Neural progenitor cell (in vitro differentiated cells): ENCODE measurements around the gene FAHD1. TPM values are rescaled to one million over a fixed set of nuclear protein-coding genes. Genes with fewer than 3 reads are reported as not detected.

Experiments used
- DNase-seq: peaks from one replicate; pipeline ENCODE4 v3.0.0-alpha.2; 2016; ENCODE audit warnings: low spot score
- H2AFZ ChIP-seq: fragments of 200-600 bp; sonication (generic); replicated peaks from 2 replicates; pipeline ENCODE4 v1.6.1; 2016; ENCODE audit warnings: antibody characterized with exemption
- H3F3A ChIP-seq: fragments of 200-600 bp; sonication (generic); 2 replicates; pipeline ENCODE4 v1.6.1; 2016; ENCODE audit warnings: antibody characterized with exemption, low read depth
- H3K27ac ChIP-seq: fragments of 200-600 bp; sonication (generic); 2 replicates; pipeline ENCODE4 v1.5.1; 2016; ENCODE audit warnings: mild to moderate bottlenecking
- H3K27me3 ChIP-seq: fragments of 200-600 bp; sonication (generic); 2 replicates; pipeline ENCODE4 v1.6.1; 2016; ENCODE audit warnings: mild to moderate bottlenecking, moderate library complexity
- H3K36me3 ChIP-seq: fragments of 200-600 bp; sonication (generic); 2 replicates; pipeline ENCODE4 v1.5.1; 2016
- H3K4me1 ChIP-seq: fragments of 200-600 bp; sonication (generic); 2 replicates; pipeline ENCODE4 v1.6.1; 2016; ENCODE audit warnings: mixed run types
- H3K4me2 ChIP-seq: fragments of 200-600 bp; sonication (generic); 2 replicates; pipeline ENCODE4 v1.6.1; 2016
- H3K4me3 ChIP-seq: fragments of 200-600 bp; sonication (generic); 2 replicates; pipeline ENCODE4 v1.5.1; 2016
- H3K79me2 ChIP-seq: fragments of 200-600 bp; sonication (generic); 2 replicates; pipeline ENCODE4 v1.6.1; 2016; ENCODE audit warnings: low read depth
- H3K9ac ChIP-seq: fragments of 200-600 bp; sonication (generic); 2 replicates; pipeline ENCODE4 v1.6.1; 2016
- H3K9me3 ChIP-seq: fragments of 200-600 bp; sonication (generic); 2 replicates; pipeline ENCODE4 v1.5.1; 2016; ENCODE audit warnings: low read depth
- H4K20me1 ChIP-seq: fragments of 200-600 bp; sonication (generic); 2 replicates; pipeline ENCODE4 v1.6.1; 2016; ENCODE audit warnings: low read depth
- H3K27ac Mint-ChIP-seq: 3 replicates; pipeline ENCODE4 v1.8.0; 2021; ENCODE audit warnings: mixed read lengths
- H3K27me3 Mint-ChIP-seq: 2 replicates; pipeline ENCODE4 v1.8.0; 2022; ENCODE audit warnings: low read depth, mild to moderate bottlenecking, inconsistent platforms, moderate library complexity, mixed read lengths; ENCODE audit not compliant: insufficient read depth
- H3K36me3 Mint-ChIP-seq: 3 replicates; pipeline ENCODE4 v1.8.0; 2021; ENCODE audit warnings: mixed read lengths
- H3K4me1 Mint-ChIP-seq: 3 replicates; pipeline ENCODE4 v1.8.0; 2021; ENCODE audit warnings: mixed read lengths
- H3K4me3 Mint-ChIP-seq: 3 replicates; pipeline ENCODE4 v1.8.0; 2021; ENCODE audit warnings: mild to moderate bottlenecking, moderate library complexity, mixed read lengths
- H3K9me3 Mint-ChIP-seq: 3 replicates; pipeline ENCODE4 v1.8.0; 2020; ENCODE audit warnings: mixed read lengths
- CTCF ChIP-seq: fragments of 200-600 bp; sonication (generic); IDR thresholded peaks from 2 replicates; pipeline ENCODE4 v1.5.1; 2017; ENCODE audit warnings: antibody characterized with exemption, mild to moderate bottlenecking
- EZH2 ChIP-seq: fragments of 200-600 bp; sonication (generic); IDR thresholded peaks from 2 replicates; pipeline ENCODE4 v1.6.1; 2017; ENCODE audit warnings: antibody characterized with exemption, mild to moderate bottlenecking, moderate library complexity
- EZH2phosphoT487 ChIP-seq: fragments of 200-600 bp; sonication (generic); IDR thresholded peaks from 2 replicates; pipeline ENCODE4 v1.6.1; 2017; ENCODE audit warnings: antibody characterized with exemption
- total RNA-seq: library from RNA; depleted of rRNA; stranded (reverse); fragments of >200 nt; gene quantifications from 2 replicates; pipeline ENCODE4 v1.2.3, GENCODE V29; 2015; ENCODE audit warnings: low replicate concordance

Gene FAHD1
- total RNA-seq, 1 donor from 2014 or later, result 21.6 TPM

GRCh38 chr16:1832838-1833454, 5.9 kb downstream of the FAHD1 start:
- no peak for TF ChIP-seq CTCF
- peaks cover 6% of the 10 kb centered on the region for H3F3A ChIP-seq
- Mint-ChIP-seq H3K4me1 (peaks cover 11% of the 10 kb centered on the region), H3K4me3 (no peak overlapping the region), H3K27ac (no peak overlapping the region), H3K36me3 (peaks cover 1% of the 10 kb centered on the region), H3K27me3 (peaks cover 4% of the 10 kb centered on the region), H3K9me3 (no peaks in the 10 kb centered on the region)
- H3K9me3 ChIP-seq, result no peaks in the 10 kb centered on the region
- H3K27ac ChIP-seq, result no peak overlapping the region
- no peaks in the 10 kb centered on the region for H3K36me3 ChIP-seq
- no peaks in the 10 kb centered on the region for H4K20me1 ChIP-seq
- peaks cover 8% of the 10 kb centered on the region for H3K4me1 ChIP-seq
- no peak for DNase-seq
- H3K27me3 ChIP-seq, result no peaks in the 10 kb centered on the region
- no peak overlapping the region for H3K4me2 ChIP-seq
- peaks cover 11% of the 10 kb centered on the region for H3K79me2 ChIP-seq
- H3K4me3 ChIP-seq, result no peak overlapping the region
- H2AFZ ChIP-seq, result no peak overlapping the region
- H3K9ac ChIP-seq, result no peak overlapping the region

- Histone ChIP-seq H3K9ac (no peak overlapping the region), H4K20me1 (no peaks in the 10 kb centered on the region), H3K27ac (no peak overlapping the region), H3F3A (peaks cover 6% of the 10 kb centered on the region), H3K36me3 (no peaks in the 10 kb centered on the region), H3K9me3 (no peaks in the 10 kb centered on the region), H2AFZ (no peak overlapping the region), H3K79me2 (no peaks in the 10 kb centered on the region), H3K27me3 (no peaks in the 10 kb centered on the region), H3K4me3 (no peak overlapping the region), H3K4me1 (no peaks in the 10 kb centered on the region), H3K4me2 (no peak overlapping the region)
- no peak overlapping the region for H3K4me3 Mint-ChIP-seq
- peaks cover 4% of the 10 kb centered on the region for H3K27me3 Mint-ChIP-seq
- H3K9me3 Mint-ChIP-seq, result no peaks in the 10 kb centered on the region
- TF ChIP-seq CTCF, result no peak
- TF ChIP-seq EZH2, result no peak
- TF ChIP-seq EZH2phosphoT487, result no peak
- no peak overlapping the region for H3K27ac Mint-ChIP-seq
- H3K36me3 Mint-ChIP-seq, result peaks cover 1% of the 10 kb centered on the region
- H3K4me1 Mint-ChIP-seq, result peaks cover 2% of the 10 kb centered on the region
- no peak for DNase-seq
Observed at GRCh38 chr16:1834096-1834495, 7.1 kb downstream of the FAHD1 start.

- Histone ChIP-seq H3K27me3 (no peaks in the 10 kb centered on the region), H3F3A (no peaks in the 10 kb centered on the region), H4K20me1 (no peaks in the 10 kb centered on the region), H3K4me2 (no peak overlapping the region), H3K4me1 (no peaks in the 10 kb centered on the region), H3K27ac (no peak overlapping the region), H3K4me3 (no peak overlapping the region), H3K9ac (peak overlapping the region; percentile 30), H3K9me3 (no peaks in the 10 kb centered on the region), H2AFZ (no peak overlapping the region), H3K79me2 (no peaks in the 10 kb centered on the region), H3K36me3 (no peaks in the 10 kb centered on the region)
- Mint-ChIP-seq H3K4me1 (no peaks in the 10 kb centered on the region), H3K9me3 (no peaks in the 10 kb centered on the region), H3K27me3 (peaks cover 3% of the 10 kb centered on the region), H3K36me3 (no peaks in the 10 kb centered on the region), H3K27ac (peak overlapping the region; percentile 79), H3K4me3 (no peak overlapping the region)
- TF ChIP-seq EZH2phosphoT487 (no peak), EZH2 (no peak), CTCF (no peak)
- no peak for DNase-seq
Observed at GRCh38 chr16:1839554-1839953, 12.5 kb downstream of the FAHD1 start.
